Activated naive CD4-positive, alpha-beta T cell treated with anti-CD3 and anti-CD28 coated beads, Interleukin-2, amount 50 U/mL, for 16 hours (primary cell): Measurements from ENCODE around the gene KCNH4.
"Not testable (repeated sequence)": the region's sequence is repeated elsewhere in the genome, so short reads cannot be mapped to it uniquely, and the experiment has no call there.

Source experiments
- DNase-seq: peaks from one replicate; pipeline ENCODE4 v3.0.0-alpha.2; 2020

The KCNH4 gene

GRCh38 chr17:42177684-42178083, 3.3 kb downstream of the KCNH4 start:
- DNase-seq: no peak

- DNase-seq: no peak
Measured at GRCh38 chr17:42174126-42174783, 6.7 kb downstream of the KCNH4 start.

GRCh38 chr17:42171831-42172230, 9.1 kb downstream of the KCNH4 start:
- DNase-seq: no peak

GRCh38 chr17:42169351-42169750, 11.6 kb downstream of the KCNH4 start:
- no peak for DNase-seq

GRCh38 chr17:42167807-42168206, 13.1 kb downstream of the KCNH4 start:
- DNase-seq: no peak

GRCh38 chr17:42166196-42166763, 14.7 kb downstream of the KCNH4 start:
- DNase-seq: no peak

- DNase-seq: no peak
Measured at GRCh38 chr17:42165751-42166150, 15.2 kb downstream of the KCNH4 start.

GRCh38 chr17:42163696-42164407, 17.1 kb downstream of the KCNH4 start:
- no peak for DNase-seq

GRCh38 chr17:42163113-42163512, 17.8 kb downstream of the KCNH4 start:
- DNase-seq: peak; percentile 33

GRCh38 chr17:42160531-42160910, 20.4 kb downstream of the KCNH4 start:
- no peak for DNase-seq

- no peak for DNase-seq
Measured at GRCh38 chr17:42159796-42160530, 21.0 kb downstream of the KCNH4 start.

- DNase-seq: no peak
Measured at GRCh38 chr17:42155614-42156045, 25.3 kb downstream of the KCNH4 start.

- DNase-seq: no peak
Measured at GRCh38 chr17:42153919-42154742, 26.8 kb downstream of the KCNH4 start.

- no peak for DNase-seq
Measured at GRCh38 chr17:42146911-42147607, 33.9 kb downstream of the KCNH4 start.

- not testable (repeated sequence) for DNase-seq
Measured at GRCh38 chr17:42143138-42143537, 37.8 kb downstream of the KCNH4 start.

- no peak for DNase-seq
Measured at GRCh38 chr17:42142371-42142896, 38.5 kb downstream of the KCNH4 start.

GRCh38 chr17:42141382-42141781, 39.6 kb downstream of the KCNH4 start:
- DNase-seq: no peak

GRCh38 chr17:42140690-42141089, 40.3 kb downstream of the KCNH4 start:
- DNase-seq: not testable (repeated sequence)

- DNase-seq: no peak
Measured at GRCh38 chr17:42138749-42139492, 42.0 kb downstream of the KCNH4 start.

- no peak for DNase-seq
Measured at GRCh38 chr17:42136654-42137051, 44.3 kb downstream of the KCNH4 start.
